GM18519 (cell line): ENCODE data around the gene F11R.
"Not testable (repeated sequence)": the region's sequence is repeated elsewhere in the genome, so short reads cannot be mapped to it uniquely, and the experiment has no call there.

Source experiments
- ATAC-seq: cut with Tn5 transposase; IDR thresholded peaks from one replicate; pipeline ENCODE4 v1.9.1; 2021; ENCODE audit warnings: mild to moderate bottlenecking, moderate library complexity; ENCODE audit not compliant: unreplicated experiment, low FRiP score

Gene F11R

DNA sequence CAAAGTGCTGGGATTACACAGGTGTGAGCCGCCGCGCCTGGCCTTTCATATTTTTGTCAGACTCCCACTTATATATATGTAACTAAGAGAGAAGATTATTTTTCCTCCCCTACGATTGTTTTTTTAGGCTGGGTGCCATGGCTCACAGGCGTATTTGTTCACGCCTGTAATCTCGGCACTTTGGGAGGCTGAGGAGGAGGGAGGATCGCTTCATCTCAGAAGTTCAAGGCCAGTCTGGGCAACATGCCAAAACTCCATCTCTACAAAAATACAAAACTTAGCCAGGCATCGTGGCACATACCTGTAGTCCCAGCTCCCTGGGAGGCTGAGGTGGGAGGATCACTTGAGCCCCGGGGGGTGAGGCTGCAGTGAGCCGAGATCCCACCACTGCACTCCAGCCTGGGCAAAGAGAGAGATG is 42.4 kb downstream of the F11R start:
- no peak for ATAC-seq

DNA sequence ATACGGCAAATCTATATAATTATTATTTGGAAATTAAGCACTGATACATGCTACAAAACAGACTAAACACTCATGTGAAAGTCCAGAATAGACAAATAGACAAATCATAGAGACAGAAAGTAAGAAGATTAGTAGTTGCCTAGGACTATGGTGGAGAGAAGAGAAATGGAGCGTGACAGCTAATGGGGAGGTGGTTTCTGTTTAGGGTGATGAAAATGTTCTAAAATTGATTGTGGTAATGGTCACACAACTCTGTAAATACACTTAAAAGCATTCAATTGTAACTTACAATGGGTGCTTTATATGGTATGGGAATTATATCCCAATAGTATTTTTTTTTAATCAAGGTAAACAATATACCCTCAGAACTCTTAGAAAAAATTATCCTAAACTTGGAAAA is 45.9 kb downstream of the F11R start:
- no peak for ATAC-seq

DNA sequence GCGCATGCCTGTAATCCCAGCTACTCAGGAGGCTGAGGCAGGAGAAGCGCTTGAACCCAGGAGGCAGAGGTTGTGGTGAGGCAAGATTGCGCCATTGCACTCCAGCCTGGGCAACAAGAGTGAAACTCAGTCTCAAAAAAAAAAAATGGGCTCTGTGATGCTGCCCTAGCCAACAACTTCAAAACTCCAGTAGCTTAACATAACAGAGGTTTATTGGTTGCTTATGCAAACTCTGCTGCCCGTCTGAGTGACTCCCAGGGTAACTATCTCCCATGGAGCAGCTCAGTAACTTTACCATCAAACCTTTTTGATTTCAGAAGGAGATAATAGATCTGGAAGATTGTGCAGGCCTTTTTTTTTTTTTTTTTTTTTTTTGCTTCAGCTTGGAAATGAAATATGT is 47.5 kb downstream of the F11R start:
- ATAC-seq, result no peak

- ATAC-seq, result no peak
These were observed 48.0 kb downstream of the F11R start for GRCh38 chr1:160972939-160973338.

- ATAC-seq, result no peak
These were observed 49.3 kb downstream of the F11R start for GRCh38 chr1:160971618-160972056.

DNA sequence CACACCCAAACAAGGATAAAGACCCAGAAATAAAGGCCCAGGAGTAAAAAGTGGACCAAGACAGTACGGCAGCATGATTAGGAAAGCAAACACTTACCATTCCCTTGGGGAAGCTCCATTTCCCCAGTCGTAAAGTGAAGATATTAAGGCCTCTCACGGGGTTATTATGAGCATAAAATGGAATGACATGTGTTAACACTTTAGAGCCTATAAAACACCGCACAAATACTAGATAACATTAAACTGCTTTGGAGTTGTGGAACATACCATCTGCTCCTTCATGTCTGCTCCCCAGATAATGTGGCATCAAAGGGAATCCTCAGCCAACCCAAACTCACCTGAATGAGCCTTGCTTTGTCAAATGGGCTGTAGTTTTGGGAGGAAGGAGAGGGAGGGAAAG is 57.4 kb downstream of the F11R start:
- no peak for ATAC-seq

DNA sequence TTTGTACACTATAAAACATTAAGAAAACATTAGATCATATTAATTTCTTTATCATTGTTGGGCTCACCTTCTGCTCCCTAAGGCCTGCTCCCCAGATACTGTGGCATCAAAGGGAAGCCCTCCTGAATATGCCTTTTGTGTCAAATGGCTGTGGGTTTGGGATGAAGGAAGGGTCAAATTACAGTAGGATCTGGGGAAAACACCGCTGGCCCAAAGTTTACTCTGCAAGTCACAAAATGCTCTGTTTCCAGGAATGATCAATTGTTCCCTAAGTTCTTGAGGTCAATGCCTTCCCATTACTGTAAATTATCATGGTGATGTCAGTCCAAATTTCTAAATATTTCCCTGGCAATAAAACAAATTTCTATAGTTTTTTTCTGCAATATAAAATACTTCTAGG is 59.5 kb downstream of the F11R start:
- no peak for ATAC-seq

- ATAC-seq, result no peak
These were observed 64.0 kb downstream of the F11R start for GRCh38 chr1:160956966-160957365.

DNA sequence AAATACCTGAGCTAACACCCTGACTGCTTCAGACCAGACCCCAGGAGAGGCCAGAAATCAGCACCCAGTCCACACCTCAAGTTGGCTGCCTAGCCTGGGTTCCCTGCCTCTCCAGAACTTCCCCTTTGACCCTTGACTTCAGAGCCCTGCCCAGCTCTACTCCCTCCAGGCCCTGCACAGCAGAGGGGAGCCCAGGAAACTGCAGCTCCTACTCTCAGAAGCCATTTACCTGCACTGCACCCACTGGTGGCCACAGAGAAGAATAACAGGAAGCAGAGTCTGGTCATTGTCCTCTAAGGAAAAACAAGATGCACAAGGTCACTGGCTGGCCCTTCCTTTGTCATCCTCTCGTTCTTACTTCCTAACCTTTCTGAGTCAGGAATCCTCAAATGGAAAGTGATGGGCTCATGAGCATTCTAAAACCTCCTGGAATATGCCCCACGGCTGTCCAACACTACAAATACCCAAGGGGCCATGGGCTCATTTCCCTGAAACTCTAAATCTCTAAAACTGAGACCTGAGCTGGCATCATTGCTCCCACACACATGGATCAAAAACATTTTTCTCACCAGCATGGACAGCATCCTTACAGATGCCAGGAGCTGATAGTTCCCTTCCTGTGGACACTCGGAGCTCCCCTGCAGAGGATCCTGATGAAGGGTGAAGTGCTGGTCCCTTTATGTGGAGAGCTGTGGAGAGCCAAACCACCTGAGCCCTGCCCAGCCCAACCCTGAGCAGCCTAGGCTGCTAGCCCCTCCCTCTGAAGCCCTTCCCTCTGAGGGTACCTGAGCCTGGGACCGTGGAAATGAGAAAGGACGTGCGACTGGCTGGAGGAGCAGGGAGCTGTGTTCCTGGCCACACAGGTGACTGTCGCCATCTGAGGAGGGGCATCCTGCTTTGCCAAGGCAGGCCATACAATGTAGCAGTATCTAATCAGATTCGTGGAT is 66.5 kb downstream of the F11R start, which contains the start of gene ITLN2:
TSS of gene ITLN2 (minus strand) at position 652 of the 947 bp plus-strand sequence. CDS start at position 584, 68 bp downstream.
- ATAC-seq, result no peak

DNA sequence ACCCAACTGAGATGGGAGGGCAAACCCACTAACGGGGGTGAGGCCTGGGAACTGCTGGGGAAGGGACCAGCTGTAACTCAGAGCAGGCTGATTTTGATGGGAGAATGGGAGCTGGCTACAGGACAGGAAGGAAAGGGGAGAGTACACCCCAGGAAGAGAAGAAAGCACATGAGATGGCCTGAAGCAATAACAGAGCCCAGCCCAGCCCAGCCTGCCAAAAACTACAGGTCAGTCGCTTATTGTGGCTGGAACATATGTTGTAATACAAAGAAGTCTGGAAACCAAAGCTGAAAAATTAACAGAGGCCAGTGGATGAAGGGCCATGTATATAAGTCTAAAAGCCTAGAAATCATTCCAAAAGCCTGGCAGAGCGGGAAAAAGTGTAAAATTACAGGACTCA is 67.9 kb downstream of the F11R start:
- ATAC-seq, result no peak

- ATAC-seq, result no peak
These were observed 68.8 kb downstream of the F11R start for GRCh38 chr1:160952129-160952510.

DNA sequence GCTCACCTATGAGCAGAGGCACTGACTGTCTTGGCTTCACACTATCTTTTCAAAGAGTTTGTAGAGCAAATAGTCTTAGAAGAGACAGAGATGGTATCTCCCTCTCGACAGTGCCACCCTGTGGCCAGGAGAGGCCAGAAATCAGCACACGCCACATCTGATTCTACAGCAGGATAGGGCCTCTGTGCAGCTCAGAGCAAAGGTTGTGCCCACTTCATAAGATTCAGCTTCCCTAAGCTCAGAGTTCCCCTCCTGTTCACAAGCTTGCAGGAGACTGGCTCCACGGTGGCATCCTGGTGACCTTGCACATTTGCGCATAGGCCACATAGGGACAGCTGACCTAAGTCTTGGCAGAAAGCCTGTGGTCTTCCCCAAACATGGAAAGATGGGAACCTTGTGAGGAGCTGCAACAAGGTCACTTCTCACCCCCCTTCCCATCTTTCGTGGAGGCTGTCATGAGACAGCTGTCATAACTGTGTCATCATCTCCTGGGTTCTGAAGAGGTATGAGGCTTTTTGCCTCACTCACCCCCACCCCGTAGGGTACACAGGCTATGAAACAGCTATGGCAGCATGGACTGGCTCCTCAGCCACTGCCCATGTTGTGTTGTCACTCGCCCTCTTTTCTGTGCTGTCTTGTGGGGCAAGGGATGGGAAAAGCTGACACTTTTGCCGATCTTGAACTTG is 69.4 kb downstream of the F11R start:
- no peak for ATAC-seq

GRCh38 chr1:160950657-160951056 is 70.3 kb downstream of the F11R start:
- no peak for ATAC-seq

DNA sequence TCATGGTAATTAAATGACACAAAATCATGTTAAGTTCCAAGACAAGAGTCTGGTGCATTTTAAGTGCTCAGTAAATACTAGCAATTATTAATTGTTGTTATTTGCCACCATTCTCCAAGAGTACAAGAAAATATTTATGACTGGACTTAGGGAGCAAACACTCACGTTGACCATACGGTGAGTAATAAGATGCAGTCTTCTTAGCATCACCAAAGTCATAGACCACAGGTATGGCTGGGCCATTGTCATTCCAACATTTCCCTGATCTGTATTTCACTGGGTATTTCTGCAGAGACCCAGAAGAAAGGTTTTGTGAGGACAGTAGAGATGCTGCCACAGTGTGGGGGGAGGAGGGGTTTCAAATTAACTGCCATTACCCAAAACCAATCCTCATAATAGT is 71.1 kb downstream of the F11R start:
- no peak for ATAC-seq

- not testable (repeated sequence) for ATAC-seq
These were observed 71.6 kb downstream of the F11R start for GRCh38 chr1:160949216-160949880.

DNA sequence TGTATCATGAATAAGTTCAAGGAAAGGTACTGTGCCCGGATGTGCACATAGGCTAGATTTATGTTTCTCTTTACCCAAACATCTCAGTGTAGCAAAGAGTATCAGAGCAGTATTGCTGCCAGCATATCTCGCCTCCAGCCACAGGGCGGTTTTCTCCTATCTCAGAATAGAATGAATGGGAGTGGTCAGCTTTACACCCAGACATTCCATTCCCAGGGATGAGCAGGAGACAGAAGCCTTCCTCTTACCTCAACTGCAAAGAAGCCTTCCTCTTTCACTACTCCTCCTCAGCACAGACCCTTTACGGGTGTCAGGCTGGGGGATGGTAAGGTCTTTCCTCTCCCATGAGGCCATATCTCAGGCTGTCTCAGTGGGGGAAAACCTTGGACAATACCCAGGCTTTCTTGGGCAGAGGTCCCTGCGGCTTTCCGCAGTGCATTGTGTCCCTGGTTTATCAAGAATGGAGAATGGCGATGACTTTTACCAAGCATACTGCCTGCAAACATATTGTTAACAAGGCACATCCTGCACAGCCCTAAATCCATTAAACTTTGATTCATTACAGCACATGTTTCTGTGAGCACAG is 73.7 kb downstream of the F11R start:
- not testable (repeated sequence) for ATAC-seq

DNA sequence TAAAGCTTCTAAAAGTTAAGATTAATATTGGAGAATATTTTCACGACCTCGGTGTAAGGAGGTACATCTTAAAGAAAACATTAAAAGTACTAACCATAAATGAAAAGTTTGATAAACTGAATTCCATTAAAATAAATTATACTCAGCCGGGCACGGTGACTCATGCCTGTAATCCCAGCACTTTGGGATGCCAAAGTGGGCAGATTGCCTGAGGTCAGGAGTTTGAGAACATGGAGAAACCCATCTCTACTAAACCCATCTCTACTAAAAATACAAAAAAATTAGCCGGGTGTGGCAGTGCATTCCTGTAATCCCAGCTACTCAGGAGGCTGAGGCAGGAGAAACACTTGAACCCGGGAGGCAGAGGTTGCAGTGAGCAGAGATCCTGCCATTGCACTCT is 75.1 kb downstream of the F11R start:
- not testable (repeated sequence) for ATAC-seq
